AG09319 (cell line): ENCODE results near the gene APLP2.

Experiments
- DNase-seq: peaks from one replicate; pipeline ENCODE4 v3.0.0-alpha.2; 2010; ENCODE audit warnings: low read depth; ENCODE audit errors: extremely low read depth
- TF ChIP-seq, protein P1 (sequence below): IDR thresholded peaks from 2 replicates; pipeline ENCODE4 v1.5.1; 2011; ENCODE audit warnings: low read depth, mild to moderate bottlenecking, inconsistent platforms, low read length, moderate library complexity

Gene APLP2

DNA sequence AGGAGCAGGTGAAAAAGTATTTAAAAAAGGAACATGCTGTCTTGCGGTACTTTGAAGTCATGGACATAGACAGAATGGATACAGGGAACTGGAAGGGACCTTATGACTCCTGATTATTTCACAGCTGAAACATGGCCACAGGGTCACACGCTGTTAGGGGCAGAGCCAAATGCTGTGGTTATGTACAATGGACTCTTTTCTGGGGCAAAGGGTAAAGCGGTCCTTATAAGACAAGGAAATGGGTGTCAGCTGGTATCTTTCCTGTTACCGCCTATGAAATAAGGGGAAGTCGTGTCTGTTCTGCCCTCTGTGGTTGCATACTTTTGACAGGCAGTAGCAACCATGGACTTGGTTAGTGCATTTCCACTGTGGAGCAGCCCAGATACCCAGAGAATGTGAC, 77.1 kb downstream of the APLP2 start:
- TF ChIP-seq, protein P1, sequence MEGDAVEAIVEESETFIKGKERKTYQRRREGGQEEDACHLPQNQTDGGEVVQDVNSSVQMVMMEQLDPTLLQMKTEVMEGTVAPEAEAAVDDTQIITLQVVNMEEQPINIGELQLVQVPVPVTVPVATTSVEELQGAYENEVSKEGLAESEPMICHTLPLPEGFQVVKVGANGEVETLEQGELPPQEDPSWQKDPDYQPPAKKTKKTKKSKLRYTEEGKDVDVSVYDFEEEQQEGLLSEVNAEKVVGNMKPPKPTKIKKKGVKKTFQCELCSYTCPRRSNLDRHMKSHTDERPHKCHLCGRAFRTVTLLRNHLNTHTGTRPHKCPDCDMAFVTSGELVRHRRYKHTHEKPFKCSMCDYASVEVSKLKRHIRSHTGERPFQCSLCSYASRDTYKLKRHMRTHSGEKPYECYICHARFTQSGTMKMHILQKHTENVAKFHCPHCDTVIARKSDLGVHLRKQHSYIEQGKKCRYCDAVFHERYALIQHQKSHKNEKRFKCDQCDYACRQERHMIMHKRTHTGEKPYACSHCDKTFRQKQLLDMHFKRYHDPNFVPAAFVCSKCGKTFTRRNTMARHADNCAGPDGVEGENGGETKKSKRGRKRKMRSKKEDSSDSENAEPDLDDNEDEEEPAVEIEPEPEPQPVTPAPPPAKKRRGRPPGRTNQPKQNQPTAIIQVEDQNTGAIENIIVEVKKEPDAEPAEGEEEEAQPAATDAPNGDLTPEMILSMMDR = no peak
- no peak for DNase-seq

DNA sequence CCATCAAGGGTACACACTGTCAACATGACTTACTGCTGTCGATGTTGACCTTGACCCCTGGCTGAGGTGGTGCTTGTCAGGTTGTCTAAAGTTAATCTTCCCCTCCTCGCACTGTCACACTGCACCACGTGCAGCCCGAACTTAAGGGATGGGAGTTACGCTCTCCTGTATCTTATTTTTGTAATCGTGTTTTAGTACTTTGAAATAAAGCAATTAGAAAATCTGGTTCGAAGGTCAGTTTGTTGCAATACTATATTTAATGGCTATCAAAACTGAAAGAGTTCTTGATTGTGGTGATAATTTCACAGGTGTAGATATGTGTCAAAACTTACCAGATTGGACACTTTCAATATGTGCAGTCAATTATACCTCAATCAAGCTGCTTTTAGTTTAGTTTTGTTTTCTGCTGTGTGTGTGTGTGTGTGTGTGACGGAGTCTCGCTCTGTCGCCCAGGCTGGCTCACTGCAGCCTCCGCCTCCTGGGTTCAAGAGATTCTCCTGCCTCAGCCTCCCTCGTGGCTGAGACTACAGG, 79.2 kb downstream of the APLP2 start:
- DNase-seq = no peak
- TF ChIP-seq, protein P1 = no peak

DNA sequence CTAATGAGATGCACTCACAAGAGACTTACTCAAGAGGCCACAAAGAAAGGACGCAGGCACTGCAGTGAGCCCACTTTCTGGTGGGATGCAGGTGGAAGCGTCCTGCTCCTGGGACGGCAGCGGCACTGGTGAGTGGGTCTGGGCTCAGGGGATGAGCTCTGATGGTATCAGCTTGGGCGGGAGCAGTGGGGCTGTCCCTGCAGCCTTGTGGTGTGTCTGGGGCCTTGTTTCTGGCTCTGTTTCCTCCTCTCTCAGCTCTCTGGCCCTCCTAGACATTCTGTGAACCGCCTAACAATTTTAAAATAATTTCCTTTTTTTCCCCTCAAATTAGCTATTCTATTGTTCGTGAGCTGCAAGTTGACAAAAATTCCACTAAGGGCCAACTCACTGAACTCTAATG, 81.1 kb downstream of the APLP2 start:
- DNase-seq = no peak

DNA sequence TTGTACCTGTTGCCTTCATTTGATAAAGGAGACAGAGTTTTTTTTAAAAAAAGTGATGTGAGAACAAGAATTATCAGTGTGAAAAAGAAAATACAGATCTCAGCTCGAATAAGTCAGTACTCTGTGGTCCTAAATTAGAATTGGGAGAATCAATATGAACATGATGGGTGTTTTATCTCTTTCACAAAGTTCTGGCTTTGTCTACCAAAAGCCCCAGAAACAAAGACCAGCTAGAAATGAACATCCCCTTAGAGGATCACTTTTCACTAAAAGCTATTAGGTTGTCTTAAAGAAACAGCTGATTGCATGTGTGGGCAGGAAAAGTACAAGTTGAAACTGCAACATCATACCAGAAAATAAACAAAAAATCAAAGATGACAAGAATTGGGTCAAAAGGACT, 81.5 kb downstream of the APLP2 start:
- TF ChIP-seq, protein P1 = no peak
- no peak for DNase-seq

More for the DNA sequence above, 81.1 kb downstream of the APLP2 start:
- TF ChIP-seq, protein P1 = no peak

DNA sequence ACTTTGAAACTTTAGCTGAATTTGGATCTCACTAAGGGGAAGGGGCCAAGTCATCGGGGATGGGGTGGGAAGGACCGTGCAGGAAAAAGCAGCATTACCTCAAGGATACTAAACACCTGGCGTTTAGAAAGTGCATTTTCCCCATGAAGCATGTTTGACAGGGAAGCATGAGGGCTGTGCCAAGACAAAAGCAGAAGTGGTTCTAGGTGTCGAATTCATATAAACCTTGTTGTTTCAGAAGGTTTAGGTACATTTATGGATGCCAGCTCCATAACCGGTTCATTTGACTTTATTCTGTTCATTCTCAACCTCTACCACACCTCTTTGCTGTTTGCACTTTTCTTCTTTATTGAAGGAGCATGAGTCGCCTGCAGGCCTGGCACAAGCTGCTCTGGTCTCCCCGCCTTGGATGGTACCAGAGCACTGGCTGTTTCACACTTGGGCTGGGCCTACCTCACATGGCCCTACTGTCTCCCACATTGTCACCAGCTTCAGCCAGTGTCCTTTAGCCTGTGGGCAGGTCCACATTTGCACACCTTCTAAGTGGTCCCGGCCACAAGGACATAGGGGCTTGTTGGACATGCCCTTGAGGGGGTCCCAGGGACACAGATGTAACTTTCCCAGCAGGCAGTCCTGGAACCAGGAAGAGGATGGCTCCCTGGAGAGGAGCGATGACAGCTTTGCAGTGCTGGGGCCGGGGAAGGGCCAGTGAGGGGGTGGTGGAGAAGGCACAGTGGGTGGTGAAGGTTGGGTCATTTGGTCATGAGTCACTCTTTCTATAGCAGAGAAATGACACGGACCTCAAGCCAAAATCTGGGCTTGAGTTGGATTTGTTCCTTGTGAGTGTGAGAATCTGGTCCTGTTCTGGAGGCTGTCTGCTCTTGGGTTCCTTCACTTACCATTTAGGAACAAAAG, 86.7 kb downstream of the APLP2 start:
- TF ChIP-seq, protein P1 = no peak
- DNase-seq = no peak

DNA sequence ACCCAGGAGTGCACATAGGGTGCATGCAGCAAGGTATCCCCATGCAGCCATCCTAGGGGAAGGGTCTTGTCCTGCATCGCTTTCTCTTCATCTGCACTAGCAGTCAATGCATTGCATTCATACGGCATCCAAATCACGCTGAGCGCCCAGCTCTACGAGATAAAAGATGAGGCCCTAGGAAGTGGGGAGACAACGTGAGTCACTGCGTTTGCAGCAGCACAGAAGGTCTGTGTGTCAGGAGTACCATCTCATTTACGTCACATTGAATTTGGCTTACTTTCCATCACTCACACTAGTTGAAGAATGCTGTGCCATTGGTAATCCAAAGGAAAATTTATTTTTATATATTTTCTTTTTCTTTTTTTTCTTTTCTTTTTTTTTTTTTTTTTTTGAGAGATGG, 87.4 kb downstream of the APLP2 start:
- TF ChIP-seq, protein P1 = no peak
- DNase-seq = no peak

DNA sequence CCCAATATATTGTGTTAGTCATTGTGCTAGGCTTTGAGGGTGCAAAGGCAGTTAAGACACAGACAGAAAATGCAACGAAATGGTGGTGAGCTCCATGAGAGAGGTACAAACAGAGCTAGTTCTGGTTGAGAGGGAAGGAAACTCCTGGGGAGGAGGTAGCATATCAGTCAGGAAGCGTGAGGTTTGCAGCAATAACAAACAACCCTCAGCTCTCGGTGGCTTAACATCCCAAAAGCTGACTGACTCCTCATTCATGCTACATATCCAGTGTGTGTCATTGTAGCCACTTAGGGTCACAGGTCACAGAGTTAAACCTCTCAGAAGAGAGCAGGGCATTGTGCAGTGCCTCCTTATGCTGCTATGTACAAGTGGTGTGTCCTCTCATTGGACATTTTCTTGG, 88.1 kb downstream of the APLP2 start:
- DNase-seq = no peak
- TF ChIP-seq, protein P1 = no peak
